GM12878 (cell line): ENCODE results near the gene PLEKHG1. TPM values are rescaled to one million over a fixed set of nuclear protein-coding genes. Genes with fewer than 3 reads are reported as not detected.

ENCODE experiments used
- ATAC-seq: fragments of 200-7000 bp; cut with Tn5 transposase; 3 replicates; pipeline ENCODE4 v1.9.1; 2020; ENCODE audit warnings: mild to moderate bottlenecking, moderate library complexity
- BruUV-seq: library from RNA; stranded (reverse); fragments of 400-500 nt; replicated peaks from 2 replicates; lab custom pipeline; 2021; lab: Mats Ljungman, UMichigan
- CTCF ChIA-PET: fragments of 300-600 bp; sonication (Branson Sonifier 250); formaldehyde crosslinking; extraction: SDS; loops from one replicate; lab custom pipeline; 2021; ENCODE audit warnings: inconsistent platforms; lab: Yijun Ruan, JAX
- POLR2A ChIA-PET: fragments of 350-600 bp; formaldehyde crosslinking; extraction: SDS; loops from one replicate; lab custom pipeline; 2021; ENCODE audit warnings: inconsistent platforms; lab: Charles Lee
- RAD21 ChIA-PET: fragments of 300-600 bp; sonication (Branson Sonifier 250); formaldehyde crosslinking; loops from one replicate; lab custom pipeline; 2023; ENCODE audit warnings: antibody characterized with exemption; ENCODE audit not compliant: unreplicated experiment; lab: Charles Lee
- SMC1A ChIA-PET: fragments of 300-600 bp; sonication (Branson Sonifier 250); formaldehyde crosslinking; loops from one replicate; lab custom pipeline; 2023; ENCODE audit not compliant: unreplicated experiment, uncharacterized antibody; lab: Charles Lee
- DNase-seq: peaks from one replicate; pipeline ENCODE4 v3.0.0-alpha.2; 2011; ENCODE audit warnings: low read depth, low spot score
- FAIRE-seq: peaks from 3 replicates; lab custom pipeline; 2011; peaks lifted over from hg19 to GRCh38; lab: Jason Lieb, UNC
- H2AFZ ChIP-seq: 2 replicates; pipeline ENCODE4 v1.6.0; 2011; ENCODE audit warnings: low read depth, low read length, control low read depth; ENCODE audit not compliant: control insufficient read depth
- H3K27ac ChIP-seq: 2 replicates; pipeline ENCODE4 v1.5.1; 2011; ENCODE audit warnings: control low read depth; ENCODE audit not compliant: control insufficient read depth, insufficient read depth
- H3K27me3 ChIP-seq, 2 experiments: replicated peaks in 1 of 2; 2 replicates each; pipeline versions ENCODE4 v1.6.0 to v1.6.1; 2011; ENCODE audit warnings: low read length in 1 of 2; ENCODE audit not compliant: control insufficient read depth in 2 of 2, insufficient read depth in 2 of 2
- H3K36me3 ChIP-seq, 2 experiments: 2 replicates each; pipeline ENCODE4 v1.5.1; 2011; ENCODE audit warnings: low read length in 1 of 2; ENCODE audit not compliant: control insufficient read depth in 2 of 2, insufficient read depth in 2 of 2
- H3K4me1 ChIP-seq: 2 replicates; pipeline ENCODE4 v1.6.1; 2011; ENCODE audit warnings: mild to moderate bottlenecking, low read length, moderate library complexity, mixed read lengths; ENCODE audit not compliant: control insufficient read depth, insufficient read depth
- H3K4me2 ChIP-seq: 2 replicates; pipeline ENCODE4 v1.6.0; 2011; ENCODE audit warnings: control low read depth; ENCODE audit not compliant: control insufficient read depth, insufficient read depth
- H3K4me3 ChIP-seq: fragments of 200-600 bp; sonication (generic); 2 replicates; pipeline ENCODE4 v1.5.1; 2016
- H3K79me2 ChIP-seq: 2 replicates; pipeline ENCODE4 v1.6.0; 2011; ENCODE audit warnings: low read length; ENCODE audit not compliant: control insufficient read depth, insufficient read depth
- H3K9ac ChIP-seq: 2 replicates; pipeline ENCODE4 v1.8.0; 2011; ENCODE audit warnings: low read length, control low read depth, mixed read lengths; ENCODE audit not compliant: control insufficient read depth, insufficient read depth
- H3K9me3 ChIP-seq: replicated peaks from 3 replicates; pipeline ENCODE4 v1.5.1; 2011; ENCODE audit warnings: mild to moderate bottlenecking, low read length; ENCODE audit not compliant: control insufficient read depth, insufficient read depth
- H4K20me1 ChIP-seq: 2 replicates; pipeline ENCODE4 v1.6.0; 2011; ENCODE audit not compliant: control insufficient read depth, insufficient read depth
- BCL11A ChIP-seq: IDR thresholded peaks from 2 replicates; pipeline ENCODE4 v1.6.1; 2011; ENCODE audit warnings: low read depth, low read length
- BCLAF1 ChIP-seq: fragments of 450-650 bp; IDR thresholded peaks from 2 replicates; pipeline ENCODE4 v1.6.1; 2017; ENCODE audit warnings: antibody characterized with exemption, mild to moderate bottlenecking, moderate library complexity
- CUX1 ChIP-seq: IDR thresholded peaks from 2 replicates; pipeline ENCODE4 v1.6.1; 2012; ENCODE audit warnings: improper control_type of control experiment, low read depth, low read length; ENCODE audit not compliant: insufficient replicate concordance
- MLLT1 ChIP-seq: fragments of 450-650 bp; IDR thresholded peaks from 2 replicates; pipeline ENCODE4 v1.6.1; 2016; ENCODE audit warnings: mild to moderate bottlenecking
- RELA ChIP-seq: fragments of 450-650 bp; IDR thresholded peaks from 2 replicates; pipeline ENCODE4 v1.8.0; 2014; ENCODE audit warnings: borderline replicate concordance; ENCODE audit not compliant: partially characterized antibody
- RELB ChIP-seq: fragments of 450-650 bp; IDR thresholded peaks from 2 replicates; pipeline ENCODE4 v1.6.1; 2017; ENCODE audit warnings: low read depth, mild to moderate bottlenecking, moderate library complexity
- TCF3 ChIP-seq: IDR thresholded peaks from 2 replicates; pipeline ENCODE4 v1.6.1; 2012; ENCODE audit warnings: low read depth, mild to moderate bottlenecking, low read length, borderline replicate concordance; ENCODE audit not compliant: insufficient read depth
- USF2 ChIP-seq: IDR thresholded peaks from 2 replicates; pipeline ENCODE4 v1.6.1; 2011; ENCODE audit warnings: low read depth, low read length, improper control_type of control experiment, borderline replicate concordance
- YY1 ChIP-seq: IDR thresholded peaks from 2 replicates; pipeline ENCODE4 v1.6.1; 2011; ENCODE audit warnings: low read depth, mild to moderate bottlenecking, low read length
- ZBED1 ChIP-seq: IDR thresholded peaks from 2 replicates; pipeline ENCODE4 v1.6.1; 2016; ENCODE audit warnings: borderline replicate concordance
- ZNF384 ChIP-seq: IDR thresholded peaks from 2 replicates; pipeline ENCODE4 v1.6.1; 2012; ENCODE audit warnings: low read depth, mild to moderate bottlenecking, low read length, improper control_type of control experiment, borderline replicate concordance
- WGBS: methylation state at CpG from one replicate; pipeline ENCODE4 v1.1.6; 2016; ENCODE audit warnings: low lambda C conversion rate; ENCODE audit not compliant: insufficient replicate concordance, insufficient coverage; ENCODE audit errors: missing lambda C conversion rate; 5-methylcytosine and 5-hydroxymethylcytosine counted together
- in situ Hi-C: fragments of 300-500 bp; cut with MboI; formaldehyde crosslinking; loops from 9 replicates; pipeline ENCODE4 v1.14.3; 2018; ENCODE audit warnings: mixed read lengths
- intact Hi-C: fragments of 100-400 bp; cut with micrococcal nuclease; formaldehyde crosslinking; loops from one replicate; pipeline ENCODE4 v1.14.2; 2022; ENCODE audit not compliant: unreplicated experiment
- polyA plus RNA-seq, 11 experiments: library from polyadenylated mRNA; depleted of rRNA in 4 of 11; unstranded in 6 of 11; stranded (reverse) in 5 of 11; fragments of >200 nt; fragmentation: Nextera tagmentation in 4 of 11; fragmentation: Illumina TruSeq in 1 of 11; extraction: Ambion mirVana in 4 of 11; extraction: Trizol in 1 of 11; gene quantifications; 1 replicate in 1 of 11; 2 replicates in 10 of 11; pipeline versions ENCODE4 v1.2.1 to v1.2.3, GENCODE V29; 2011 to 2016; ENCODE audit warnings: inconsistent platforms in 2 of 11, missing spikeins in 2 of 11, low read depth in 1 of 11
- total RNA-seq, 4 experiments: library from RNA; depleted of rRNA in 3 of 4; stranded (reverse); fragments of >200 nt in 3 of 4; fragmentation: Illumina TruSeq in 1 of 4; extraction: Trizol in 1 of 4; gene quantifications; 2 replicates each; pipeline versions ENCODE4 v1.2.1 to v1.2.3, GENCODE V29; 2013 to 2021

Gene PLEKHG1
- total and polyA plus RNA-seq, 10 of the 15 experiments (the other 5 are each of a cell fraction or from before 2014, with no cell fraction given), result 0.77 to 17.2 (median 4.9) TPM

- DNase-seq (no peak), ATAC-seq (no peak), FAIRE-seq (no peak)
- ChIA-PET CTCF (interaction anchor here (0.6 to 1.4 kb wide), 3 partner anchors 33 to 206 kb away, joined by 3 to 5 read pairs (median 3); no protein-coding TSS in a partner anchor), POLR2A (no interaction called here), RAD21 (no interaction called here), SMC1A (no interaction called here)
- Histone ChIP-seq H3K27ac (no peak overlapping the region), H3K36me3 (no peaks in the 10 kb centered on the region), H3K4me2 (no peak overlapping the region), H3K27me3 (peaks cover 0 to 1% of the 10 kb centered on the region in 2 experiments; a peak in 1 of 4 replicates), H3K9me3 (no peaks in the 10 kb centered on the region), H3K4me1 (no peaks in the 10 kb centered on the region), H3K79me2 (no peaks in the 10 kb centered on the region), H3K4me3 (no peak overlapping the region), H2AFZ (no peak overlapping the region), H3K9ac (no peak overlapping the region), H4K20me1 (no peaks in the 10 kb centered on the region)
- in situ Hi-C loops, result no loop called here
- no TSS peak for BruUV-seq
- intact Hi-C loops, result no loop called here
- 61% methylated on average over 3 of the region's 3 CpGs for WGBS
- no peak for TF ChIP-seq BCLAF1
- no peak for TF ChIP-seq ZBED1
- no peak for TF ChIP-seq BCL11A
- no peak for TF ChIP-seq YY1
- TF ChIP-seq RELA, result no peak
- no peak for TF ChIP-seq USF2
- no peak for TF ChIP-seq ZNF384
- TF ChIP-seq TCF3, result no peak
- TF ChIP-seq MLLT1, result no peak
- no peak for TF ChIP-seq RELB
- no peak for TF ChIP-seq CUX1
Observed at GRCh38 chr6:150567380-150567779, 32.3 kb upstream of the PLEKHG1 start.
